Measurements from ENCODE around the gene HS3ST3A1.
A peak's percentile ranks its signal among the peaks of the same experiment; 100 is the strongest.

The HS3ST3A1 gene

GRCh38 chr17:13597723-13598347 lies 3.9 kb downstream of the HS3ST3A1 start:
- DNase-seq = peak; percentile 28

- DNase-seq = no peak
These were observed 5.3 kb downstream of the HS3ST3A1 start for GRCh38 chr17:13596241-13596923.

- DNase-seq = no peak
These were observed 6.2 kb downstream of the HS3ST3A1 start for GRCh38 chr17:13595599-13595899.

- DNase-seq = peak; percentile 64
These were observed 6.7 kb downstream of the HS3ST3A1 start for GRCh38 chr17:13594762-13595598.

GRCh38 chr17:13594310-13594709 lies 7.4 kb downstream of the HS3ST3A1 start:
- peak; percentile 6 for DNase-seq

GRCh38 chr17:13593757-13594156 lies 8.0 kb downstream of the HS3ST3A1 start:
- no peak for DNase-seq

- no peak for DNase-seq
These were observed 8.5 kb downstream of the HS3ST3A1 start for GRCh38 chr17:13593021-13593751.

GRCh38 chr17:13592427-13592826 lies 9.3 kb downstream of the HS3ST3A1 start:
- no peak for DNase-seq

GRCh38 chr17:13590441-13590840 lies 11.3 kb downstream of the HS3ST3A1 start:
- no peak for DNase-seq

- DNase-seq = no peak
These were observed 12.1 kb downstream of the HS3ST3A1 start for GRCh38 chr17:13589658-13590057.

- no peak for DNase-seq
These were observed 14.0 kb downstream of the HS3ST3A1 start for GRCh38 chr17:13587487-13588338.

GRCh38 chr17:13584701-13585080 lies 17.0 kb downstream of the HS3ST3A1 start:
- DNase-seq = no peak

- no peak for DNase-seq
These were observed 17.6 kb downstream of the HS3ST3A1 start for GRCh38 chr17:13583996-13584700.

GRCh38 chr17:13582776-13583547 lies 18.8 kb downstream of the HS3ST3A1 start:
- DNase-seq = peak; percentile 62

GRCh38 chr17:13581925-13582324 lies 19.8 kb downstream of the HS3ST3A1 start:
- DNase-seq = peak; percentile 75

GRCh38 chr17:13580790-13581189 lies 20.9 kb downstream of the HS3ST3A1 start:
- no peak for DNase-seq

GRCh38 chr17:13576661-13577526 lies 24.8 kb downstream of the HS3ST3A1 start:
- DNase-seq = peak; percentile 14

- DNase-seq = no peak
These were observed 25.8 kb downstream of the HS3ST3A1 start for GRCh38 chr17:13575922-13576419.

- no peak for DNase-seq
These were observed 26.3 kb downstream of the HS3ST3A1 start for GRCh38 chr17:13575466-13575865.

GRCh38 chr17:13572581-13572980 lies 29.1 kb downstream of the HS3ST3A1 start:
- no peak for DNase-seq

Data from MV-4-11 (cell line).